Loucy (cell line): ENCODE data around the gene ICE1.
"Not testable (repeated sequence)": the region's sequence is repeated elsewhere in the genome, so short reads cannot be mapped to it uniquely, and the experiment has no call there.

ENCODE experiments used
- H2AFZ ChIP-seq: fragments of 200-600 bp; sonication (generic); 2 replicates; pipeline ENCODE4 v1.6.0; 2016; ENCODE audit warnings: antibody characterized with exemption, mild to moderate bottlenecking, low read length, moderate library complexity
- H3F3A ChIP-seq: fragments of 200-600 bp; 2 replicates; pipeline ENCODE4 v1.6.0; 2016; ENCODE audit warnings: antibody characterized with exemption, low read depth, mild to moderate bottlenecking
- H3K27me3 ChIP-seq: fragments of 200-600 bp; sonication (generic); 2 replicates; pipeline ENCODE4 v1.6.1; 2014; ENCODE audit warnings: low read length, mild to moderate bottlenecking; ENCODE audit not compliant: insufficient read depth, poor library complexity, severe bottlenecking
- H3K36me3 ChIP-seq: fragments of 200-600 bp; sonication (generic); 2 replicates; pipeline ENCODE4 v1.6.1; 2016; ENCODE audit warnings: low read length; ENCODE audit not compliant: insufficient read depth
- H3K4me1 ChIP-seq: fragments of 200-600 bp; sonication (generic); 2 replicates; pipeline ENCODE4 v1.5.1; 2014; ENCODE audit warnings: low read length, mild to moderate bottlenecking; ENCODE audit not compliant: insufficient read depth, poor library complexity, severe bottlenecking
- H3K4me2 ChIP-seq: fragments of 200-600 bp; sonication (generic); 2 replicates; pipeline ENCODE4 v1.6.0; 2014; ENCODE audit warnings: antibody characterized with exemption, low read length, low read depth, mild to moderate bottlenecking; ENCODE audit not compliant: poor library complexity, severe bottlenecking
- H3K4me3 ChIP-seq: fragments of 200-600 bp; sonication (generic); 2 replicates; pipeline ENCODE4 v1.5.1; 2014; ENCODE audit warnings: low read length, mild to moderate bottlenecking, mixed read lengths; ENCODE audit not compliant: poor library complexity, severe bottlenecking
- H3K79me2 ChIP-seq: fragments of 200-600 bp; sonication (generic); 2 replicates; pipeline ENCODE4 v1.6.1; 2014; ENCODE audit warnings: low read length; ENCODE audit not compliant: insufficient read depth
- H3K9ac ChIP-seq: fragments of 200-600 bp; sonication (generic); 2 replicates; pipeline ENCODE4 v1.6.0; 2014; ENCODE audit warnings: mild to moderate bottlenecking, low read depth, low read length, moderate library complexity; ENCODE audit not compliant: poor library complexity, severe bottlenecking
- H3K9me2 ChIP-seq: fragments of 200-600 bp; sonication (generic); replicated peaks from 2 replicates; pipeline ENCODE4 v1.6.1; 2016; ENCODE audit warnings: low read depth, low read length, mixed read lengths
- H3K9me3 ChIP-seq: fragments of 200-600 bp; sonication (generic); 2 replicates; pipeline ENCODE4 v1.6.1; 2014; ENCODE audit warnings: mild to moderate bottlenecking, antibody characterized with exemption, low read length, low read depth; ENCODE audit not compliant: insufficient read depth
- H4K20me1 ChIP-seq: fragments of 200-600 bp; sonication (generic); 2 replicates; pipeline ENCODE4 v1.6.0; 2014; ENCODE audit warnings: antibody characterized with exemption, low read length, mild to moderate bottlenecking; ENCODE audit not compliant: insufficient read depth, poor library complexity, severe bottlenecking
- CTCF ChIP-seq: fragments of 200-600 bp; sonication (generic); conservative IDR thresholded peaks from 2 replicates; pipeline ENCODE4 v1.5.1; 2014; ENCODE audit warnings: mild to moderate bottlenecking, antibody characterized with exemption, low read length
- EZH2phosphoT487 ChIP-seq: fragments of 200-600 bp; IDR thresholded peaks from 2 replicates; pipeline ENCODE4 v1.6.1; 2018; ENCODE audit warnings: antibody characterized with exemption, mild to moderate bottlenecking, moderate library complexity, borderline replicate concordance

The ICE1 gene

GRCh38 chr5:5512543-5512942 is 90.1 kb downstream of the ICE1 start:
- Histone ChIP-seq H3K9me3 (no peaks in the 10 kb centered on the region; the same call in 1 of the 2 replicates), H3K36me3 (no peaks in the 10 kb centered on the region), H3F3A (no peaks in the 10 kb centered on the region), H3K4me2 (no peak overlapping the region), H3K4me3 (no peak overlapping the region), H3K79me2 (no peaks in the 10 kb centered on the region), H2AFZ (no peak overlapping the region), H3K9me2 (no peaks in the 10 kb centered on the region), H3K4me1 (no peaks in the 10 kb centered on the region), H3K9ac (no peak overlapping the region), H4K20me1 (no peaks in the 10 kb centered on the region), H3K27me3 (no peaks in the 10 kb centered on the region)
- TF ChIP-seq EZH2phosphoT487 (no peak), CTCF (no peak)

GRCh38 chr5:5520622-5521021 is 98.1 kb downstream of the ICE1 start:
- H3F3A ChIP-seq, H4K20me1 ChIP-seq, H3K4me2 ChIP-seq, H3K9me3 ChIP-seq, H3K9ac ChIP-seq, H3K4me3 ChIP-seq, H3K9me2 ChIP-seq, H3K27me3 ChIP-seq, H3K79me2 ChIP-seq, H3K36me3 ChIP-seq, H2AFZ ChIP-seq, H3K4me1 ChIP-seq: not testable (repeated sequence)

- H2AFZ ChIP-seq = no peak overlapping the region
- H3K79me2 ChIP-seq = no peaks in the 10 kb centered on the region
- no peaks in the 10 kb centered on the region for H3K36me3 ChIP-seq
- H4K20me1 ChIP-seq = no peaks in the 10 kb centered on the region
- no peak overlapping the region for H3K4me2 ChIP-seq
- TF ChIP-seq CTCF (no peak), EZH2phosphoT487 (no peak)
- no peak overlapping the region for H3K4me3 ChIP-seq
- H3F3A ChIP-seq = no peaks in the 10 kb centered on the region
- no peaks in the 10 kb centered on the region for H3K9me2 ChIP-seq
- H3K4me1 ChIP-seq = no peaks in the 10 kb centered on the region
- H3K9ac ChIP-seq = no peak overlapping the region
- H3K27me3 ChIP-seq = peaks cover 8% of the 10 kb centered on the region
- peaks cover 4% of the 10 kb centered on the region; the same call in 1 of the 2 replicates for H3K9me3 ChIP-seq
Observed at GRCh38 chr5:5521029-5521428, 98.6 kb downstream of the ICE1 start.

DNA sequence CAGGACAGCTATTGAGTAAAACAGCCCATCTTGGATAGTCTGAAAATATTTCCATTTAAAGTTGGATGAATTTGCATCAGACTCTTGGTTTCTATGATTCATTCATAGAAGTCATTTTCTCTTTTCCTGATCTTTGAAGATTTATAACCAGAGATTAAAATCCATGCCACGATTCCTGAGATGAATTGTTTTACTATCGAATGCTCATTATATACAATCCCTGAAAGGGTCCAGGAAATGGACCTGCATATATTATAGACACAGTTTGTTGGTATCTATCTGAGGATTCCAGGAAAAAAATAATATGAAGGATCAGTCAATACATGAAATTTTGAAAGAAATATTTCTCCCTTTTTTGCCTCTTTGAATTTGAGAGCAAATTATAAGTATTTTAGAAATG is 99.0 kb downstream of the ICE1 start:
- Histone ChIP-seq H3K4me2 (no peak overlapping the region), H2AFZ (no peak overlapping the region), H4K20me1 (no peaks in the 10 kb centered on the region), H3K27me3 (peaks cover 8% of the 10 kb centered on the region), H3K9ac (no peak overlapping the region), H3K9me3 (peaks cover 4% of the 10 kb centered on the region; the same call in 1 of the 2 replicates), H3K36me3 (no peaks in the 10 kb centered on the region), H3K79me2 (no peaks in the 10 kb centered on the region), H3K4me3 (no peak overlapping the region), H3F3A (no peaks in the 10 kb centered on the region), H3K9me2 (no peaks in the 10 kb centered on the region), H3K4me1 (no peaks in the 10 kb centered on the region)
- TF ChIP-seq EZH2phosphoT487 (no peak), CTCF (no peak)
